Measurements from ENCODE around the gene MYO3B.
"Not testable (repeated sequence)": the region's sequence is repeated elsewhere in the genome, so short reads cannot be mapped to it uniquely, and the experiment has no call there.

Gene MYO3B

GRCh38 chr2:170262343-170262742, 84.4 kb downstream of the MYO3B start:
- DNase-seq (ENCODE audit: low read depth in 2 of 2) = no peak

- no peak for DNase-seq (ENCODE audit: low read depth in 2 of 2)
These were observed 84.9 kb downstream of the MYO3B start for GRCh38 chr2:170262806-170263205.

GRCh38 chr2:170263728-170264521, 86.0 kb downstream of the MYO3B start:
- not testable (repeated sequence) for DNase-seq (ENCODE audit: low read depth in 2 of 2)

GRCh38 chr2:170264522-170264860, 86.5 kb downstream of the MYO3B start:
- DNase-seq (ENCODE audit: low read depth in 2 of 2) = no peak

- no peak for DNase-seq (ENCODE audit: low read depth in 2 of 2)
These were observed 86.9 kb downstream of the MYO3B start for GRCh38 chr2:170264865-170265264.

GRCh38 chr2:170265321-170265720, 87.4 kb downstream of the MYO3B start:
- DNase-seq (ENCODE audit: low read depth in 2 of 2) = no peak

GRCh38 chr2:170266358-170266757, 88.4 kb downstream of the MYO3B start:
- DNase-seq (ENCODE audit: low read depth in 2 of 2) = no peak

GRCh38 chr2:170267071-170267470, 89.1 kb downstream of the MYO3B start:
- no peak for DNase-seq (ENCODE audit: low read depth in 2 of 2)

- DNase-seq (ENCODE audit: low read depth in 2 of 2) = no peak
These were observed 92.4 kb downstream of the MYO3B start for GRCh38 chr2:170270278-170270864.

- DNase-seq (ENCODE audit: low read depth in 2 of 2) = no peak
These were observed 93.4 kb downstream of the MYO3B start for GRCh38 chr2:170271340-170271739.

- no peak for DNase-seq (ENCODE audit: low read depth in 2 of 2)
These were observed 98.1 kb downstream of the MYO3B start for GRCh38 chr2:170276056-170276455.

GRCh38 chr2:170276925-170277629, 99.1 kb downstream of the MYO3B start:
- DNase-seq (ENCODE audit: low read depth in 2 of 2) = no peak

GRCh38 chr2:170277951-170278350, 100.0 kb downstream of the MYO3B start:
- DNase-seq (ENCODE audit: low read depth in 2 of 2) = no peak

GRCh38 chr2:170279615-170280014, 101.7 kb downstream of the MYO3B start:
- not testable (repeated sequence) for DNase-seq (ENCODE audit: low read depth in 2 of 2)

- no peak for DNase-seq (ENCODE audit: low read depth in 2 of 2)
These were observed 104.9 kb downstream of the MYO3B start for GRCh38 chr2:170282851-170283250.

- DNase-seq (ENCODE audit: low read depth in 2 of 2) = no peak
These were observed 106.3 kb downstream of the MYO3B start for GRCh38 chr2:170284205-170284604.

- no peak for DNase-seq (ENCODE audit: low read depth in 2 of 2)
These were observed 110.9 kb downstream of the MYO3B start for GRCh38 chr2:170288859-170289258.

- no peak for DNase-seq (ENCODE audit: low read depth in 2 of 2)
These were observed 113.5 kb downstream of the MYO3B start for GRCh38 chr2:170291474-170291873.

- DNase-seq (ENCODE audit: low read depth in 2 of 2) = no peak
These were observed 114.5 kb downstream of the MYO3B start for GRCh38 chr2:170292415-170292814.

- DNase-seq (ENCODE audit: low read depth in 2 of 2) = no peak
These were observed 119.5 kb downstream of the MYO3B start for GRCh38 chr2:170297496-170297895.

GRCh38 chr2:170298115-170298514, 120.2 kb downstream of the MYO3B start:
- DNase-seq (ENCODE audit: low read depth in 2 of 2) = no peak

GRCh38 chr2:170298861-170299429, 121.0 kb downstream of the MYO3B start:
- no peak for DNase-seq (ENCODE audit: low read depth in 2 of 2)

GRCh38 chr2:170300993-170301392, 123.0 kb downstream of the MYO3B start:
- DNase-seq (ENCODE audit: low read depth in 2 of 2) = no peak

Data from fibroblast of skin of left quadriceps (primary cell).